HG03521 (cell line): ENCODE measurements around the gene OR4Q3.
"Not testable (repeated sequence)": the region's sequence is repeated elsewhere in the genome, so short reads cannot be mapped to it uniquely, and the experiment has no call there.

ENCODE experiments used
- ATAC-seq: cut with Tn5 transposase; IDR thresholded peaks from one replicate; pipeline ENCODE4 v1.9.1; 2021; ENCODE audit warnings: mild to moderate bottlenecking, moderate library complexity; ENCODE audit not compliant: unreplicated experiment

The OR4Q3 gene

GRCh38 chr14:19743256-19743655 is at the start of gene OR4Q3:
Gene OR4Q3 (plus strand): TSS chr14:19743571.
- no peak for ATAC-seq

GRCh38 chr14:19729359-19729758 is 14.0 kb upstream of the OR4Q3 start:
- no peak for ATAC-seq

- no peak for ATAC-seq
Observed at GRCh38 chr14:19729763-19730162, 13.6 kb upstream of the OR4Q3 start.

- ATAC-seq = not testable (repeated sequence)
Observed at GRCh38 chr14:19733893-19734292, 9.5 kb upstream of the OR4Q3 start.

- ATAC-seq = not testable (repeated sequence)
Observed at GRCh38 chr14:19752316-19752715, 8.9 kb downstream of the OR4Q3 start.

- no peak for ATAC-seq
Observed at GRCh38 chr14:19754172-19754571, 10.8 kb downstream of the OR4Q3 start.

- ATAC-seq = not testable (repeated sequence)
Observed at GRCh38 chr14:19771491-19771890, 28.1 kb downstream of the OR4Q3 start.

- no peak for ATAC-seq
Observed at GRCh38 chr14:19771895-19772430, 28.6 kb downstream of the OR4Q3 start.

GRCh38 chr14:19772454-19772853 is 29.1 kb downstream of the OR4Q3 start:
- not testable (repeated sequence) for ATAC-seq

- ATAC-seq = not testable (repeated sequence)
Observed at GRCh38 chr14:19773204-19773603, 29.8 kb downstream of the OR4Q3 start, which contains the start of gene OR4M1. Gene OR4M1 (plus strand): TSS chr14:19773504. CDS start chr14:19780323, 6,819 bp downstream.

GRCh38 chr14:19775587-19775986 is 32.2 kb downstream of the OR4Q3 start:
- no peak for ATAC-seq

- not testable (repeated sequence) for ATAC-seq
Observed at GRCh38 chr14:19785848-19786247, 42.5 kb downstream of the OR4Q3 start.

- not testable (repeated sequence) for ATAC-seq
Observed at GRCh38 chr14:19787318-19787717, 43.9 kb downstream of the OR4Q3 start.

GRCh38 chr14:19788150-19788549 is 44.8 kb downstream of the OR4Q3 start:
- ATAC-seq = not testable (repeated sequence)

- ATAC-seq = not testable (repeated sequence)
Observed at GRCh38 chr14:19796520-19797108, 53.2 kb downstream of the OR4Q3 start.
